ENCODE data around the gene LRRC26.

The LRRC26 gene

GRCh38 chr9:137143459-137143858 lies 26.4 kb downstream of the LRRC26 start:
- H3K4me1 ChIP-seq (ENCODE audit: control insufficient read depth in 5 of 5, insufficient read depth in 5 of 5, low read length in 5 of 5) = peaks cover 0 to 6% (median 3%) of the 10 kb centered on the region in 5 donors
- peaks cover 46 to 72% (median 64%) of the 10 kb centered on the region in 5 donors for H3K27me3 ChIP-seq (ENCODE audit: control insufficient read depth in 5 of 5, insufficient read depth in 4 of 5, low read length in 5 of 5)
- no peak overlapping the region for H3K4me3 ChIP-seq (ENCODE audit: low read depth in 1 of 5, low read length in 5 of 5)
- no peaks in the 10 kb centered on the region for H3K9me3 ChIP-seq (ENCODE audit: control insufficient read depth in 5 of 5, low read length in 5 of 5)
- no peak overlapping the region for H3K27ac ChIP-seq (ENCODE audit: low read depth, low read length)
- H3K9ac ChIP-seq (ENCODE audit: low read length in 5 of 5) = no peak overlapping the region
- H3K36me3 ChIP-seq (ENCODE audit: control insufficient read depth in 5 of 5, insufficient read depth in 5 of 5, low read length in 5 of 5) = no peaks in the 10 kb centered on the region

DNA sequence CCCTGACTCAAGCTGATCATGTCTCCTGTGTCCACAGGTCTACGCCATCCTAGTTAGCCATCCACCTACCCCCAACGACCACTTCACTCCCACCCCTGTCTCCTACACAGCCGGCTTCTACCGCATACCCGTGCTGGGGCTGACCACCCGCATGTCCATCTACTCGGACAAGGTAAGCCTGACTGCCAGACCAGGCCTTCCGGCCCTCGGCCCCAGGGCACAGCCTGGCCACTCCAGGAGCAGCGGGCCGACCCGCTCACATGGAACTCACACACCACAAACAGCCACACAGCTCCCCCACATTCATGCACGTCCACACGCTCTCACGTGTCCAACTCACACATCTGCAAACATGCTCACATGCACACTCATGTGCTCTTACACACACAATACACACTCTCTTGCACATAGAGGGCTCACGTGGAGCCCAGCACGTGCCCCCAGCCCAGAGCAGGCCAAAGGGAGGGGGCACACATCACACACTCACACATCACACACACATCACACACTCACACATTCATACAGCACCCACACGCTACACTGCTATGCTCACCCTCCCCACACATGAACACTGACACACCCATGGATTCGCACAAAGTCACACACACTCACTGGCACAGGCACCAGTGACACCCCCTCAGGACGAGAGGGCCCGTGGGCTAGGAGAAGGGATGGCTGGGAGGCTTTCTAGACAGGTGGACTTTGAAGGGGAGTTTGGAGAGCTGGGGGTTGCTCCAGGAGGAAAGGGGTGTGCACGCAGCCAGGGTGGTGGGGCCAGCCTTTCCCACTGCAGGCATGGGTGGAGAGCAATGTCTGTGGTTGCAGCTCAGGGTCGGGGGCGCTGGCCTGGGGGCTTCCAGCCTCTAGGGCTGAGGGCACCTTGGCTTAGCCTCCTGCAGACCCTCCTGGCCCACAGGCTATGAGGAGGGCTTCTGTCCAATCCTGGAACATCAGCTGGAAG lies 27.6 kb downstream of the LRRC26 start:
- no peak overlapping the region for H3K9ac ChIP-seq (ENCODE audit: low read length in 5 of 5)
- no peaks in the 10 kb centered on the region for H3K9me3 ChIP-seq (ENCODE audit: control insufficient read depth in 5 of 5, low read length in 5 of 5)
- peaks cover 0 to 6% (median 3%) of the 10 kb centered on the region in 5 donors for H3K4me1 ChIP-seq (ENCODE audit: control insufficient read depth in 5 of 5, insufficient read depth in 5 of 5, low read length in 5 of 5)
- no peak overlapping the region for H3K4me3 ChIP-seq (ENCODE audit: low read depth in 1 of 5, low read length in 5 of 5)
- H3K27me3 ChIP-seq (ENCODE audit: control insufficient read depth in 5 of 5, insufficient read depth in 4 of 5, low read length in 5 of 5) = peaks cover 51 to 77% (median 69%) of the 10 kb centered on the region in 5 donors
- H3K36me3 ChIP-seq (ENCODE audit: control insufficient read depth in 5 of 5, insufficient read depth in 5 of 5, low read length in 5 of 5) = no peaks in the 10 kb centered on the region
- no peak overlapping the region for H3K27ac ChIP-seq (ENCODE audit: low read depth, low read length)

DNA sequence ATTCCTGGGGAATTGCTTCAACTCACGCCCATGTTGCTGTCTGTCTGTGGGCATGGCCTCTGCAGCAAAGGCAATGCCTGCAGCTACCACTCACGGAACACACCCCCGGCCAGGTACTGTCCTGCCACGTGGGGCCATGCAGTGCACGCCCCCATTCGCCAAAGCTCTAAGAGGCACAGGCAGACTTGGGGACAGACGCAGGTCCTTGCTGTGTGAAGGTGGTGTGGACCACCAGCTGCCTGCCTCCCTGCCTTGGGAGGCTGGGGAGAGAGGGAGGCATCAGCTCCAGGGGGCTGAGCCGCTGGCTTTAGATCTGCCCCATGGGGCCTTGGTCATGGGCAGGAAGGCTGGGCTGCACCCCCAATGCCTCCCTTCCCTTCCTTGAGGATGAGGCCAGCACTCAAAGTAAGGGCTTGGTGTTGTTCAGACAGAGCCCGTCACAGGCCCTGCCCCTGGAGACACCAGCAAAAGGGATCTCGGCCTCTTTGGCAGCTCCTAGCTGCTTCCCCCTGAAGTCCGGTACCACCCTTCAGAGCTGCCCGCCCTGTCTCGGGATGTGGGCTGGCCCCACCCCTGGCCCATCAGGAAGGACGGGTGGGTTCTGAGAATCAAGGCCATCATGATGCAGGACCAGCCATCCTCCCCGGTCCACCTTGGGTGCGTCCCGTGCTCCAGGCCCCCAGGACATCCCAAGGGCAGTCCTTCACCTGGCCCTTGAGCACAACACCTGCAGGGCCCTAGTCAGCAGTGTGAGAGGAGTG lies 28.6 kb downstream of the LRRC26 start:
- no peak overlapping the region for H3K9ac ChIP-seq (ENCODE audit: low read length in 5 of 5)
- H3K9me3 ChIP-seq (ENCODE audit: control insufficient read depth in 5 of 5, low read length in 5 of 5) = no peaks in the 10 kb centered on the region
- H3K27ac ChIP-seq (ENCODE audit: low read depth, low read length) = no peak overlapping the region
- H3K27me3 ChIP-seq (ENCODE audit: control insufficient read depth in 5 of 5, insufficient read depth in 4 of 5, low read length in 5 of 5) = peaks cover 55 to 83% (median 71%) of the 10 kb centered on the region in 5 donors
- H3K4me1 ChIP-seq (ENCODE audit: control insufficient read depth in 5 of 5, insufficient read depth in 5 of 5, low read length in 5 of 5) = peaks cover 0 to 6% (median 3%) of the 10 kb centered on the region in 5 donors
- no peak overlapping the region for H3K4me3 ChIP-seq (ENCODE audit: low read depth in 1 of 5, low read length in 5 of 5)
- H3K36me3 ChIP-seq (ENCODE audit: control insufficient read depth in 5 of 5, insufficient read depth in 5 of 5, low read length in 5 of 5) = no peaks in the 10 kb centered on the region

- Histone ChIP-seq H3K4me3 (ENCODE audit: low read depth in 1 of 5, low read length in 5 of 5) (no peak overlapping the region), H3K36me3 (ENCODE audit: control insufficient read depth in 5 of 5, insufficient read depth in 5 of 5, low read length in 5 of 5) (no peaks in the 10 kb centered on the region), H3K9me3 (ENCODE audit: control insufficient read depth in 5 of 5, low read length in 5 of 5) (no peaks in the 10 kb centered on the region), H3K27me3 (ENCODE audit: control insufficient read depth in 5 of 5, insufficient read depth in 4 of 5, low read length in 5 of 5) (peaks cover 57 to 83% (median 71%) of the 10 kb centered on the region in 5 donors), H3K27ac (ENCODE audit: low read depth, low read length) (no peak overlapping the region), H3K4me1 (ENCODE audit: control insufficient read depth in 5 of 5, insufficient read depth in 5 of 5, low read length in 5 of 5) (peaks cover 0 to 6% (median 3%) of the 10 kb centered on the region in 5 donors), H3K9ac (ENCODE audit: low read length in 5 of 5) (no peak overlapping the region)
These were observed 29.5 kb downstream of the LRRC26 start for GRCh38 chr9:137140151-137141012.

- H3K36me3 ChIP-seq (ENCODE audit: control insufficient read depth in 5 of 5, insufficient read depth in 5 of 5, low read length in 5 of 5) = no peaks in the 10 kb centered on the region
- H3K4me3 ChIP-seq (ENCODE audit: low read depth in 1 of 5, low read length in 5 of 5) = no peak overlapping the region
- no peaks in the 10 kb centered on the region for H3K9me3 ChIP-seq (ENCODE audit: control insufficient read depth in 5 of 5, low read length in 5 of 5)
- H3K27me3 ChIP-seq (ENCODE audit: control insufficient read depth in 5 of 5, insufficient read depth in 4 of 5, low read length in 5 of 5) = peaks cover 57 to 83% (median 71%) of the 10 kb centered on the region in 5 donors
- H3K9ac ChIP-seq (ENCODE audit: low read length in 5 of 5) = no peak overlapping the region
- H3K27ac ChIP-seq (ENCODE audit: low read depth, low read length) = no peak overlapping the region
- H3K4me1 ChIP-seq (ENCODE audit: control insufficient read depth in 5 of 5, insufficient read depth in 5 of 5, low read length in 5 of 5) = peaks cover 0 to 6% (median 3%) of the 10 kb centered on the region in 5 donors
These were observed 30.2 kb downstream of the LRRC26 start for GRCh38 chr9:137139468-137140150.

- peak within 1 kb of the TSS in 1 of 5 donors; percentile 48 for H3K4me3 ChIP-seq (ENCODE audit: low read depth in 1 of 5, low read length in 5 of 5)
- no peak within 1 kb of the TSS for H3K27ac ChIP-seq (ENCODE audit: low read depth, low read length)
- no peak within 1 kb of the TSS for H3K9ac ChIP-seq (ENCODE audit: low read length in 5 of 5)
- no peaks in the 10 kb centered on the region for H3K36me3 ChIP-seq (ENCODE audit: control insufficient read depth in 5 of 5, insufficient read depth in 5 of 5, low read length in 5 of 5)
- H3K4me1 ChIP-seq (ENCODE audit: control insufficient read depth in 5 of 5, insufficient read depth in 5 of 5, low read length in 5 of 5) = peaks cover 0 to 6% (median 3%) of the 10 kb centered on the region in 5 donors
- peaks cover 57 to 80% (median 71%) of the 10 kb centered on the region in 5 donors for H3K27me3 ChIP-seq (ENCODE audit: control insufficient read depth in 5 of 5, insufficient read depth in 4 of 5, low read length in 5 of 5)
- no peaks in the 10 kb centered on the region for H3K9me3 ChIP-seq (ENCODE audit: control insufficient read depth in 5 of 5, low read length in 5 of 5)
These were observed 31.0 kb downstream of the LRRC26 start, which contains the start of gene GRIN1 for GRCh38 chr9:137138722-137139467. Gene GRIN1, plus strand, starts transcription at chr9:137139154. Its CDS starts 333 bp downstream, at chr9:137139487.

DNA sequence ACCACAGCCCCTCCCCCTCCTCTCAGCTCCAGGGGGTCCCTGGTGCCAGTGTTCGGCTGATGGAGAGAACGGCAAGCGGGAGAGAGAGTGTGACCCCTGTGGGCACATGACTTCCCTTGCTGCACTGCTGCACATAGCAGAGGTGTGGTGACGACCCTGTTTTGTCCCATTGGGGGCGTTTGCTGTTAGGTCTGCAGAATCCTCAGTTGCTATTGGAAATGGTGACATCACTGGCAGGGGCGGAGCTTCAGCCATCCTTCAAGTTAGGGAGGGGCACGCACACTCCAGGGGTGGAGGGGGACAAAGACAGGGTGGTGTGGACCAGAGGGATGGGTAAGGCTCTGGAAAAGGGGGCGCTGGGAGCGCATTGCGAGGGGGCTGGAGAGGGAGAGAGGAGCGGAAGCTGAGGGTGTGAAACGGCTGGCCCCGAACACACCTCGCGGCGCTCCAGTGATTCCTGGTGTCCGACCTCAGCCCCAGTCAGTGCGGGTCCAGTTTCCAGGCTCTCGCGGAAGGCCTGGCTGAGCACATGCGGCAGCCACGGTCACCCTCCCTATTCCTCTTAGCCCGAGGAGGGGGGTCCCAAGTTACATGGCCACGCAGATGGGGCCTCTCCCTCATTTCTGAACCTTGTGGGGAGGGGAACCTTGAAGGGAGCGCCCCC lies 31.7 kb downstream of the LRRC26 start:
- Histone ChIP-seq H3K9me3 (ENCODE audit: control insufficient read depth in 5 of 5, low read length in 5 of 5) (no peaks in the 10 kb centered on the region), H3K27ac (ENCODE audit: low read depth, low read length) (no peak overlapping the region), H3K4me3 (ENCODE audit: low read depth in 1 of 5, low read length in 5 of 5) (no peak overlapping the region), H3K27me3 (ENCODE audit: control insufficient read depth in 5 of 5, insufficient read depth in 4 of 5, low read length in 5 of 5) (peaks cover 52 to 73% (median 66%) of the 10 kb centered on the region in 5 donors), H3K9ac (ENCODE audit: low read length in 5 of 5) (no peak overlapping the region), H3K36me3 (ENCODE audit: control insufficient read depth in 5 of 5, insufficient read depth in 5 of 5, low read length in 5 of 5) (no peaks in the 10 kb centered on the region), H3K4me1 (ENCODE audit: control insufficient read depth in 5 of 5, insufficient read depth in 5 of 5, low read length in 5 of 5) (peaks cover 0 to 6% (median 3%) of the 10 kb centered on the region in 5 donors)

- peaks cover 41 to 62% (median 54%) of the 10 kb centered on the region in 5 donors for H3K27me3 ChIP-seq (ENCODE audit: control insufficient read depth in 5 of 5, insufficient read depth in 4 of 5, low read length in 5 of 5)
- H3K4me3 ChIP-seq (ENCODE audit: low read depth in 1 of 5, low read length in 5 of 5) = no peak overlapping the region
- H3K9me3 ChIP-seq (ENCODE audit: control insufficient read depth in 5 of 5, low read length in 5 of 5) = no peaks in the 10 kb centered on the region
- peaks cover 0 to 6% (median 3%) of the 10 kb centered on the region in 5 donors for H3K4me1 ChIP-seq (ENCODE audit: control insufficient read depth in 5 of 5, insufficient read depth in 5 of 5, low read length in 5 of 5)
- no peaks in the 10 kb centered on the region for H3K36me3 ChIP-seq (ENCODE audit: control insufficient read depth in 5 of 5, insufficient read depth in 5 of 5, low read length in 5 of 5)
- H3K9ac ChIP-seq (ENCODE audit: low read length in 5 of 5) = no peak overlapping the region
- no peak overlapping the region for H3K27ac ChIP-seq (ENCODE audit: low read depth, low read length)
These were observed 32.8 kb downstream of the LRRC26 start for GRCh38 chr9:137136881-137137607.
